H9 (cell line): ENCODE results near the gene POR. TPM values are rescaled to one million over a fixed set of nuclear protein-coding genes. Genes with fewer than 3 reads are reported as not detected.

Experiments
- DNase-seq: peaks from one replicate; pipeline ENCODE4 v3.0.0-alpha.2; 2017
- H2AFZ ChIP-seq: one replicate; pipeline ENCODE4 v1.6.1; 2013; ENCODE audit warnings: mild to moderate bottlenecking, low read length, control low read depth, moderate library complexity
- H2AK5ac ChIP-seq: 2 replicates; pipeline ENCODE4 v1.6.1; 2013; ENCODE audit warnings: low read length, control low read depth, mixed read lengths; ENCODE audit not compliant: insufficient read length
- H2BK120ac ChIP-seq: one replicate; pipeline ENCODE4 v1.6.1; 2013; ENCODE audit warnings: low read depth, mild to moderate bottlenecking, low read length, control low read depth, inconsistent platforms; ENCODE audit not compliant: poor library complexity, severe bottlenecking
- H2BK12ac ChIP-seq: 2 replicates; pipeline ENCODE4 v1.6.1; 2013; ENCODE audit warnings: low read length, control low read depth, mixed read lengths, low read depth; ENCODE audit not compliant: insufficient read length
- H2BK15ac ChIP-seq: 2 replicates; pipeline ENCODE4 v1.6.1; 2013; ENCODE audit warnings: low read depth, low read length, control low read depth
- H2BK20ac ChIP-seq: one replicate; pipeline ENCODE4 v1.6.1; 2013; ENCODE audit warnings: low read depth, mild to moderate bottlenecking, low read length, control low read depth, inconsistent platforms; ENCODE audit not compliant: poor library complexity, severe bottlenecking
- H2BK5ac ChIP-seq: 2 replicates; pipeline ENCODE4 v1.6.1; 2013; ENCODE audit warnings: low read length, control low read depth, mixed read lengths; ENCODE audit not compliant: insufficient read length
- H3K14ac ChIP-seq: 2 replicates; pipeline ENCODE4 v1.6.1; 2013; ENCODE audit warnings: low read length, control low read depth; ENCODE audit not compliant: insufficient read depth
- H3K18ac ChIP-seq: 2 replicates; pipeline ENCODE4 v1.6.1; 2013; ENCODE audit warnings: low read depth, mild to moderate bottlenecking, mixed read lengths, low read length, control low read depth; ENCODE audit not compliant: insufficient read length
- H3K23ac ChIP-seq: 2 replicates; pipeline ENCODE4 v1.6.1; 2013; ENCODE audit warnings: low read length, control low read depth, mixed read lengths, low read depth; ENCODE audit not compliant: insufficient read length
- H3K23me2 ChIP-seq: 2 replicates; pipeline ENCODE4 v1.6.1; 2013; ENCODE audit warnings: low read depth, mild to moderate bottlenecking, mixed read lengths, low read length, control low read depth; ENCODE audit not compliant: insufficient read length, poor library complexity, severe bottlenecking
- H3K27ac ChIP-seq: 2 replicates; pipeline ENCODE4 v1.5.1; 2013; ENCODE audit warnings: low read length, control low read depth, mixed read lengths, low read depth; ENCODE audit not compliant: insufficient read length
- H3K27me3 ChIP-seq: 2 replicates; pipeline ENCODE4 v1.6.1; 2013; ENCODE audit warnings: low read length, control low read depth, inconsistent platforms; ENCODE audit not compliant: insufficient read depth
- H3K4ac ChIP-seq: 2 replicates; pipeline ENCODE4 v1.6.1; 2013; ENCODE audit warnings: low read depth, mild to moderate bottlenecking, control low read depth, inconsistent platforms, low read length, moderate library complexity
- H3K4me1 ChIP-seq: 2 replicates; pipeline ENCODE4 v1.6.1; 2013; ENCODE audit warnings: low read length, control low read depth, inconsistent platforms; ENCODE audit not compliant: insufficient read depth
- H3K4me2 ChIP-seq: 2 replicates; pipeline ENCODE4 v1.6.1; 2013; ENCODE audit warnings: low read length, control low read depth, mixed read lengths; ENCODE audit not compliant: insufficient read length, insufficient read depth
- H3K56ac ChIP-seq: 2 replicates; pipeline ENCODE4 v1.6.1; 2013; ENCODE audit warnings: low read depth, mild to moderate bottlenecking, mixed read lengths, low read length, control low read depth; ENCODE audit not compliant: insufficient read length
- H3K79me1 ChIP-seq: 2 replicates; pipeline ENCODE4 v1.6.1; 2013; ENCODE audit warnings: low read depth, mild to moderate bottlenecking, moderate library complexity, low read length, control low read depth, inconsistent platforms; ENCODE audit not compliant: insufficient read depth, poor library complexity, severe bottlenecking
- H3K79me2 ChIP-seq: 2 replicates; pipeline ENCODE4 v1.6.1; 2013; ENCODE audit warnings: low read length, control low read depth, inconsistent platforms; ENCODE audit not compliant: insufficient read depth
- H3K9ac ChIP-seq: 2 replicates; pipeline ENCODE4 v1.6.1; 2013; ENCODE audit warnings: low read length, control low read depth, mixed read lengths; ENCODE audit not compliant: insufficient read length; ENCODE audit errors: extremely low read depth
- H3K9me3 ChIP-seq: one replicate; pipeline ENCODE4 v1.6.1; 2013; ENCODE audit warnings: low read depth, low read length, inconsistent platforms; ENCODE audit not compliant: control insufficient read depth
- H3T11ph ChIP-seq: one replicate; pipeline ENCODE4 v1.6.1; 2013; ENCODE audit warnings: mild to moderate bottlenecking, low read length, control low read depth, inconsistent platforms
- H4K20me1 ChIP-seq: one replicate; pipeline ENCODE4 v1.6.1; 2013; ENCODE audit not compliant: control insufficient read depth, insufficient read length, insufficient read depth
- H4K5ac ChIP-seq: 2 replicates; pipeline ENCODE4 v1.6.1; 2013; ENCODE audit warnings: low read depth, mild to moderate bottlenecking, mixed read lengths, low read length, control low read depth; ENCODE audit not compliant: insufficient read length
- H4K8ac ChIP-seq: replicated peaks from 2 replicates; pipeline ENCODE4 v1.6.1; 2013; ENCODE audit warnings: low read length, control low read depth, mixed read lengths, low read depth; ENCODE audit not compliant: insufficient read length
- H4K91ac ChIP-seq: 2 replicates; pipeline ENCODE4 v1.6.1; 2013; ENCODE audit warnings: low read depth, mild to moderate bottlenecking, moderate library complexity, mixed read lengths, low read length, control low read depth; ENCODE audit not compliant: insufficient read length
- H3K27ac Mint-ChIP-seq, 3 experiments: 2 replicates in 2 of 3; 3 replicates in 1 of 3; pipeline ENCODE4 v1.8.0; 2020 to 2021; ENCODE audit warnings: mixed read lengths in 3 of 3, mild to moderate bottlenecking in 1 of 3, moderate library complexity in 1 of 3
- H3K27me3 Mint-ChIP-seq: 2 replicates; pipeline ENCODE4 v1.8.0; 2021; ENCODE audit warnings: low read depth, mild to moderate bottlenecking, moderate library complexity, mixed read lengths
- H3K36me3 Mint-ChIP-seq, 3 experiments: 2 replicates in 2 of 3; 3 replicates in 1 of 3; pipeline ENCODE4 v1.8.0; 2020 to 2021; ENCODE audit warnings: low read depth in 3 of 3, mixed read lengths in 3 of 3; ENCODE audit not compliant: insufficient read depth in 1 of 3
- H3K4me1 Mint-ChIP-seq, 2 experiments: 2 replicates each; pipeline ENCODE4 v1.8.0; 2020; ENCODE audit warnings: mixed read lengths in 2 of 2
- H3K4me3 Mint-ChIP-seq, 2 experiments: 2 replicates in 1 of 2; 3 replicates in 1 of 2; pipeline ENCODE4 v1.8.0; 2020 to 2021; ENCODE audit warnings: mild to moderate bottlenecking in 2 of 2, mixed read lengths in 2 of 2, moderate library complexity in 1 of 2
- H3K9me3 Mint-ChIP-seq, 2 experiments: 2 replicates in 1 of 2; 3 replicates in 1 of 2; pipeline ENCODE4 v1.8.0; 2020; ENCODE audit warnings: mild to moderate bottlenecking in 2 of 2, mixed read lengths in 2 of 2, moderate library complexity in 1 of 2
- WGBS: extraction: QIAGEN DNeasy Blood & Tissue Kit; methylation state at CpG from one replicate; pipeline ENCODE4 v1.1.7; 2013; ENCODE audit warnings: missing lambda C conversion rate, low lambda C conversion rate, mixed read lengths; ENCODE audit not compliant: insufficient read length; ENCODE audit errors: extremely low coverage; 5-methylcytosine and 5-hydroxymethylcytosine counted together
- total RNA-seq: library from RNA; stranded (reverse); gene quantifications from 2 replicates; pipeline ENCODE4 v1.2.1, GENCODE V29; 2021
- TF ChIP-seq, protein P1 (sequence below): fragments of 200-600 bp; sonication (generic); conservative IDR thresholded peaks from 3 replicates; pipeline ENCODE4 v1.8.0; 2021; ENCODE audit warnings: antibody characterized with exemption, mild to moderate bottlenecking

POR gene
- total RNA-seq, 1 experiment from 2014 or later, result 128 TPM

DNA sequence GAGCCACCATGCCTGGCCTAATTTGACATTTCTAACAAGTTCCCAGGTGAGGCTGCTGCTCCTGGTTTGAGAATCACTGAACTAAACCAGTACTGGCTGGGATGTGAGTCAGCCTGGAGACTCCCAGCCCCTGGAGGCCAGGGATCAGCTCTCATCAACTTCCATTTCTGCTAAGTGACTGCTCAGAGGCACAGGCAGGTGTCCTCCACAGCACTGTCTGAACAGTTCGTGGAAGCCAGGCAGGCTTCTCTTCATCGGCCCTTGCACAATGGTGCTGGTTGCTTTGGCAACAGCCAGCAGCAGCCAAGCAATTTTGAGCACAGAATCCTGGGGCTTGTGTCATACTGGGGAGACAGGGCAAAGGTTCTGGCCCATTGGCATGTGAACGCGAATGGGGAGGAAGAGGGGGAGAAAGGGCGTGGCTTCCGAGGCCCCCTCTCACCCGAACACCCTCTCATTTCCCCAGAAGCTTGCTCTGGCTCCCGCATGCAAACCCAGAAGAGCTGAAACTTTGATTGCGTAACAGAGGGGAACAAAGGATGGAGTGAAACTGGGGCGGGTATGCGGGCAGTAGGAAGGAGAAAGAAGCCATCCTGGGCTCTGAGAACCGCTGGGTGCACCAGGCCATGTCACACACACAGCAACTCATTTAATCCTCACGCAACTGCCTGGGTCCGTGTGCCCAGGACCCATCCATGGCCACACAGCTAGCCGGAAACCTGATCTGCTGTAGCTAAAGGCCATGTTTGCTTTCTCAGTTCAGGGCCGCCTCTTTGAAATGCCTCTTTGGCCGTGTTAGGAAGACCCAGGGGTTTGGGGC lies 9.0 kb upstream of the POR start:
- peak; percentile 75 for DNase-seq

More for the DNA sequence above, 9.0 kb upstream of the POR start:
- peak overlapping the region; percentile 40 to 91 (median 90); a peak in 5 of 7 replicates for H3K27ac Mint-ChIP-seq
- no peak overlapping the region for H3K4me2 ChIP-seq
- H3K4me1 Mint-ChIP-seq, result peaks cover 8 to 16% of the 10 kb centered on the region in 2 experiments
- no peaks in the 10 kb centered on the region for H4K20me1 ChIP-seq
- no peak overlapping the region for H3K56ac ChIP-seq
- H3K9ac ChIP-seq, result no peak overlapping the region
- no peak overlapping the region for H3K23ac ChIP-seq
- H3K79me2 ChIP-seq, result no peaks in the 10 kb centered on the region
- no peak overlapping the region; a peak in 1 of 5 replicates for H3K4me3 Mint-ChIP-seq
- H2BK5ac ChIP-seq, result no peak overlapping the region
- H2BK120ac ChIP-seq, result no peak overlapping the region
- no peak overlapping the region for H2AK5ac ChIP-seq
- no peak overlapping the region for H3T11ph ChIP-seq
- H3K27me3 Mint-ChIP-seq, result peaks cover 4% of the 10 kb centered on the region
- H3K36me3 Mint-ChIP-seq, result no peaks in the 10 kb centered on the region
- peak overlapping the region; percentile 91; the same call in 1 of the 2 replicates for H3K14ac ChIP-seq
- WGBS, result no CpG with 5 or more reads among the region's 17 CpGs
- TF ChIP-seq, protein P1, sequence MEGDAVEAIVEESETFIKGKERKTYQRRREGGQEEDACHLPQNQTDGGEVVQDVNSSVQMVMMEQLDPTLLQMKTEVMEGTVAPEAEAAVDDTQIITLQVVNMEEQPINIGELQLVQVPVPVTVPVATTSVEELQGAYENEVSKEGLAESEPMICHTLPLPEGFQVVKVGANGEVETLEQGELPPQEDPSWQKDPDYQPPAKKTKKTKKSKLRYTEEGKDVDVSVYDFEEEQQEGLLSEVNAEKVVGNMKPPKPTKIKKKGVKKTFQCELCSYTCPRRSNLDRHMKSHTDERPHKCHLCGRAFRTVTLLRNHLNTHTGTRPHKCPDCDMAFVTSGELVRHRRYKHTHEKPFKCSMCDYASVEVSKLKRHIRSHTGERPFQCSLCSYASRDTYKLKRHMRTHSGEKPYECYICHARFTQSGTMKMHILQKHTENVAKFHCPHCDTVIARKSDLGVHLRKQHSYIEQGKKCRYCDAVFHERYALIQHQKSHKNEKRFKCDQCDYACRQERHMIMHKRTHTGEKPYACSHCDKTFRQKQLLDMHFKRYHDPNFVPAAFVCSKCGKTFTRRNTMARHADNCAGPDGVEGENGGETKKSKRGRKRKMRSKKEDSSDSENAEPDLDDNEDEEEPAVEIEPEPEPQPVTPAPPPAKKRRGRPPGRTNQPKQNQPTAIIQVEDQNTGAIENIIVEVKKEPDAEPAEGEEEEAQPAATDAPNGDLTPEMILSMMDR, result no peak
- no peak overlapping the region for H2BK20ac ChIP-seq
- H2AFZ ChIP-seq, result peak overlapping the region; percentile 22
- no peaks in the 10 kb centered on the region for H3K79me1 ChIP-seq
- H4K5ac ChIP-seq, result no peak overlapping the region
- H3K23me2 ChIP-seq, result no peaks in the 10 kb centered on the region
- peaks cover 5% of the 10 kb centered on the region; the same call in 1 of the 2 replicates for H3K4me1 ChIP-seq
- H3K27me3 ChIP-seq, result no peaks in the 10 kb centered on the region
- H3K18ac ChIP-seq, result peak overlapping the region; percentile 86
- no peaks in the 10 kb centered on the region for H3K9me3 Mint-ChIP-seq
- H2BK15ac ChIP-seq, result no peak overlapping the region
- H3K4ac ChIP-seq, result no peak overlapping the region
- no peaks in the 10 kb centered on the region for H3K9me3 ChIP-seq
- no peak overlapping the region for H4K91ac ChIP-seq
- H2BK12ac ChIP-seq, result no peak overlapping the region
- no peak overlapping the region for H3K27ac ChIP-seq
- no peak overlapping the region for H4K8ac ChIP-seq
